ENCODE results near the gene C8A. TPM values are rescaled to one million over a fixed set of nuclear protein-coding genes. Genes with fewer than 3 reads are reported as not detected.

C8A gene
- total RNA-seq, 1 donor from 2014 or later = not detected

- intact Hi-C loops (cut with micrococcal nuclease) = no loop called here
Observed at GRCh38 chr1:56965191-56965590, 110.6 kb downstream of the C8A start.

GRCh38 chr1:56965916-56966697, 111.5 kb downstream of the C8A start, which contains the start of gene C8B:
TSS of gene C8B (minus strand) at chr1:56966015. CDS start at chr1:56965948, 67 bp downstream.
- intact Hi-C loops (cut with micrococcal nuclease) = no loop called here

GRCh38 chr1:56966698-56966999, 112.1 kb downstream of the C8A start:
- intact Hi-C loops (cut with micrococcal nuclease) = no loop called here

GRCh38 chr1:56967355-56967754, 112.8 kb downstream of the C8A start:
- intact Hi-C loops (cut with micrococcal nuclease) = no loop called here

Other genes with a start within 250 kb of the C8A start
- gene PRKAA2, start 209.5 kb upstream of the C8A start, total RNA-seq = not detected in 2 replicates
- not detected in 2 replicates for gene FYB2, start 35.4 kb upstream of the C8A start, total RNA-seq
- gene C8B, start 111.2 kb downstream of the C8A start, total RNA-seq = not detected in 2 replicates